ENCODE results near the gene KCNQ1.

Gene KCNQ1

GRCh38 chr11:2698386-2699184 lies 253.8 kb downstream of the KCNQ1 start:
- DNase-seq (ENCODE audit: low read depth, low spot score): no peak

GRCh38 chr11:2699185-2699530 lies 254.3 kb downstream of the KCNQ1 start:
- no peak for DNase-seq (ENCODE audit: low read depth, low spot score)

- peak; percentile 74 for DNase-seq (ENCODE audit: low read depth, low spot score)
Measured at GRCh38 chr11:2699531-2700414, 255.0 kb downstream of the KCNQ1 start, which contains the start of gene KCNQ1OT1. TSS of gene KCNQ1OT1 (minus strand) at chr11:2699994.

GRCh38 chr11:2700415-2701211 lies 255.8 kb downstream of the KCNQ1 start:
- DNase-seq (ENCODE audit: low read depth, low spot score): no peak

- DNase-seq (ENCODE audit: low read depth, low spot score): no peak
Measured at GRCh38 chr11:2701230-2701629, 256.4 kb downstream of the KCNQ1 start.

- DNase-seq (ENCODE audit: low read depth, low spot score): no peak
Measured at GRCh38 chr11:2701898-2702434, 257.2 kb downstream of the KCNQ1 start.

GRCh38 chr11:2702771-2703362 lies 258.1 kb downstream of the KCNQ1 start:
- DNase-seq (ENCODE audit: low read depth, low spot score): no peak

GRCh38 chr11:2703363-2704141 lies 258.7 kb downstream of the KCNQ1 start:
- DNase-seq (ENCODE audit: low read depth, low spot score): no peak

GRCh38 chr11:2704356-2704755 lies 259.5 kb downstream of the KCNQ1 start:
- DNase-seq (ENCODE audit: low read depth, low spot score): no peak

GRCh38 chr11:2704896-2705606 lies 260.2 kb downstream of the KCNQ1 start:
- no peak for DNase-seq (ENCODE audit: low read depth, low spot score)

- DNase-seq (ENCODE audit: low read depth, low spot score): no peak
Measured at GRCh38 chr11:2706321-2706720, 261.5 kb downstream of the KCNQ1 start.

- no peak for DNase-seq (ENCODE audit: low read depth, low spot score)
Measured at GRCh38 chr11:2707736-2708135, 262.9 kb downstream of the KCNQ1 start.

GRCh38 chr11:2708151-2708581 lies 263.4 kb downstream of the KCNQ1 start:
- no peak for DNase-seq (ENCODE audit: low read depth, low spot score)

GRCh38 chr11:2708757-2709281 lies 264.0 kb downstream of the KCNQ1 start:
- no peak for DNase-seq (ENCODE audit: low read depth, low spot score)

GRCh38 chr11:2709429-2709828 lies 264.6 kb downstream of the KCNQ1 start:
- DNase-seq (ENCODE audit: low read depth, low spot score): no peak

- DNase-seq (ENCODE audit: low read depth, low spot score): no peak
Measured at GRCh38 chr11:2711161-2711560, 266.4 kb downstream of the KCNQ1 start.

- no peak for DNase-seq (ENCODE audit: low read depth, low spot score)
Measured at GRCh38 chr11:2713094-2713493, 268.3 kb downstream of the KCNQ1 start.

GRCh38 chr11:2713661-2714462 lies 269.1 kb downstream of the KCNQ1 start:
- no peak for DNase-seq (ENCODE audit: low read depth, low spot score)

GRCh38 chr11:2714463-2714800 lies 269.6 kb downstream of the KCNQ1 start:
- no peak for DNase-seq (ENCODE audit: low read depth, low spot score)

Data from activated CD4-positive, CD25-positive, alpha-beta regulatory T cell treated with anti-CD3 and anti-CD28 coated beads, Interleukin-2, amount 50 U/mL, for 16 hours (primary cell).